HG02884 (cell line): Measurements from ENCODE around the gene RNF213.
"Not testable (repeated sequence)": the region's sequence is repeated elsewhere in the genome, so short reads cannot be mapped to it uniquely, and the experiment has no call there.

Experiments used
- ATAC-seq: cut with Tn5 transposase; IDR thresholded peaks from one replicate; pipeline ENCODE4 v1.9.1; 2021; ENCODE audit warnings: mild to moderate bottlenecking, moderate library complexity; ENCODE audit not compliant: unreplicated experiment

The RNF213 gene

GRCh38 chr17:80316927-80317705, 56.5 kb downstream of the RNF213 start:
- no peak for ATAC-seq

GRCh38 chr17:80317706-80317980, 57.0 kb downstream of the RNF213 start:
- ATAC-seq: no peak

- ATAC-seq: no peak
Measured at GRCh38 chr17:80318166-80318565, 57.5 kb downstream of the RNF213 start.

- no peak for ATAC-seq
Measured at GRCh38 chr17:80319262-80319998, 58.8 kb downstream of the RNF213 start.

GRCh38 chr17:80319999-80320344, 59.3 kb downstream of the RNF213 start:
- no peak for ATAC-seq

GRCh38 chr17:80320496-80320895, 59.8 kb downstream of the RNF213 start:
- ATAC-seq: no peak

- no peak for ATAC-seq
Measured at GRCh38 chr17:80322864-80323263, 62.2 kb downstream of the RNF213 start.

- no peak for ATAC-seq
Measured at GRCh38 chr17:80323982-80324381, 63.3 kb downstream of the RNF213 start.

- no peak for ATAC-seq
Measured at GRCh38 chr17:80327518-80327917, 66.9 kb downstream of the RNF213 start.

GRCh38 chr17:80328634-80329380, 68.2 kb downstream of the RNF213 start:
- ATAC-seq: no peak

GRCh38 chr17:80329421-80329820, 68.8 kb downstream of the RNF213 start:
- not testable (repeated sequence) for ATAC-seq

GRCh38 chr17:80330276-80330675, 69.6 kb downstream of the RNF213 start:
- ATAC-seq: no peak

GRCh38 chr17:80330938-80331337, 70.3 kb downstream of the RNF213 start:
- ATAC-seq: not testable (repeated sequence)

GRCh38 chr17:80331820-80332219, 71.2 kb downstream of the RNF213 start:
- no peak for ATAC-seq

- no peak for ATAC-seq
Measured at GRCh38 chr17:80337195-80337895, 76.7 kb downstream of the RNF213 start.

GRCh38 chr17:80339118-80339517, 78.5 kb downstream of the RNF213 start:
- ATAC-seq: no peak

GRCh38 chr17:80339731-80340456, 79.2 kb downstream of the RNF213 start:
- no peak for ATAC-seq

GRCh38 chr17:80345321-80345720, 84.7 kb downstream of the RNF213 start:
- ATAC-seq: no peak

- no peak for ATAC-seq
Measured at GRCh38 chr17:80345841-80346497, 85.3 kb downstream of the RNF213 start.
